GM12872 (cell line): ENCODE measurements around the gene IL11.

Source experiments
- CTCF ChIP-seq: IDR thresholded peaks from 3 replicates; pipeline ENCODE4 v1.5.1; 2011; ENCODE audit warnings: low read depth, mild to moderate bottlenecking, low read length, moderate library complexity; ENCODE audit not compliant: insufficient read depth

Gene IL11

GRCh38 chr19:55314396-55314795 lies 55.9 kb downstream of the IL11 start:
- no peak for TF ChIP-seq CTCF
